SK-N-SH treated with all-trans-retinoic acid at 6 μM for 48 hours (cell line): ENCODE measurements around the gene KRT82.

Experiments
- ARNTL ChIP-seq: fragments of 450-650 bp; formaldehyde crosslinking; IDR thresholded peaks from 2 replicates; pipeline ENCODE4 v1.5.0; 2020; ENCODE audit warnings: low read depth, mild to moderate bottlenecking, moderate library complexity, borderline replicate concordance
- ESRRG ChIP-seq: fragments of 250-450 bp; sonication (Bioruptor Pico); IDR thresholded peaks from 2 replicates; pipeline ENCODE4 v1.6.1; 2021; ENCODE audit warnings: mild to moderate bottlenecking
- POU6F1 ChIP-seq: fragments of 250-450 bp; sonication (Bioruptor Pico); IDR thresholded peaks from 2 replicates; pipeline ENCODE4 v1.8.0; 2021; ENCODE audit warnings: low read depth, mild to moderate bottlenecking, moderate library complexity, borderline replicate concordance
- PPARA ChIP-seq: fragments of 250-450 bp; sonication (Bioruptor Pico); IDR thresholded peaks from 2 replicates; pipeline ENCODE4 v1.5.0; 2020; ENCODE audit warnings: mild to moderate bottlenecking, borderline replicate concordance
- ZC3H10 ChIP-seq: fragments of 250-450 bp; sonication (Bioruptor Pico); IDR thresholded peaks from 2 replicates; pipeline ENCODE4 v1.5.1; 2021; ENCODE audit warnings: mild to moderate bottlenecking, moderate library complexity
- ZFP30 ChIP-seq: fragments of 450-650 bp; formaldehyde crosslinking; IDR thresholded peaks from 2 replicates; pipeline ENCODE4 v1.5.0; 2022; ENCODE audit warnings: mild to moderate bottlenecking, moderate library complexity

- TF ChIP-seq ZC3H10 (CRISPR knock-in tag) (no peak), PPARA (CRISPR knock-in tag) (no peak), ESRRG (no peak), POU6F1 (no peak), ZFP30 (CRISPR knock-in tag) (no peak), ARNTL (no peak)
These were observed 43.9 kb downstream of the KRT82 start for GRCh38 chr12:52362118-52362726.
